ENCODE results near the gene TENT5D.
"Not testable (repeated sequence)": the region's sequence is repeated elsewhere in the genome, so short reads cannot be mapped to it uniquely, and the experiment has no call there.

Gene TENT5D

GRCh38 chrX:80420147-80420546 lies at the start of gene TENT5D:
Gene TENT5D, plus strand, starts transcription at chrX:80420447. Its CDS starts 22,093 bp downstream, at chrX:80442540.
- no peak for DNase-seq (ENCODE audit: extremely low read depth, low read depth)
- TF ChIP-seq, protein P1, sequence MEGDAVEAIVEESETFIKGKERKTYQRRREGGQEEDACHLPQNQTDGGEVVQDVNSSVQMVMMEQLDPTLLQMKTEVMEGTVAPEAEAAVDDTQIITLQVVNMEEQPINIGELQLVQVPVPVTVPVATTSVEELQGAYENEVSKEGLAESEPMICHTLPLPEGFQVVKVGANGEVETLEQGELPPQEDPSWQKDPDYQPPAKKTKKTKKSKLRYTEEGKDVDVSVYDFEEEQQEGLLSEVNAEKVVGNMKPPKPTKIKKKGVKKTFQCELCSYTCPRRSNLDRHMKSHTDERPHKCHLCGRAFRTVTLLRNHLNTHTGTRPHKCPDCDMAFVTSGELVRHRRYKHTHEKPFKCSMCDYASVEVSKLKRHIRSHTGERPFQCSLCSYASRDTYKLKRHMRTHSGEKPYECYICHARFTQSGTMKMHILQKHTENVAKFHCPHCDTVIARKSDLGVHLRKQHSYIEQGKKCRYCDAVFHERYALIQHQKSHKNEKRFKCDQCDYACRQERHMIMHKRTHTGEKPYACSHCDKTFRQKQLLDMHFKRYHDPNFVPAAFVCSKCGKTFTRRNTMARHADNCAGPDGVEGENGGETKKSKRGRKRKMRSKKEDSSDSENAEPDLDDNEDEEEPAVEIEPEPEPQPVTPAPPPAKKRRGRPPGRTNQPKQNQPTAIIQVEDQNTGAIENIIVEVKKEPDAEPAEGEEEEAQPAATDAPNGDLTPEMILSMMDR (IDR thresholded peaks at IDR 0.05; ENCODE audit: low read depth, low read length), result no peak

DNA sequence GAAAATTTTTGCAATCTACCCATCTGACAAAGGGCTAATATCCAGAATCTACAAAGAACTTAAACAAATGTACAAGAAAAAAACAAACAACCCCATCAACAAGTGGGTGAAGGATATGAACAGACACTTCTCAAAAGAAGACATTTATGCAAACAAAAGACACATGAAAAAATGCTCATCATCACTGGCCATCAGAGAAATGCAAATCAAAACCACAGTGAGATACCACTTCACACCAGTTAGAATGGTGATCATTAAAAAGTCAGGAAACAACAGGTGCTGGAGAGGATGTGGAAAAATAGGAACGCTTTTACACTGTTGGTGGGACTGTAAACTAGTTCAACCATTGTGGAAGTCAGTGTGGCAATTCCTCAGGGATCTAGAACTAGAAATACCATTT lies 34.6 kb upstream of the TENT5D start:
- DNase-seq (ENCODE audit: extremely low read depth, low read depth), result not testable (repeated sequence)

GRCh38 chrX:80388206-80388605 lies 32.0 kb upstream of the TENT5D start:
- TF ChIP-seq, protein P1 (IDR thresholded peaks at IDR 0.05; ENCODE audit: low read depth, low read length), result no peak
- DNase-seq (ENCODE audit: extremely low read depth, low read depth), result no peak

- TF ChIP-seq, protein P1 (IDR thresholded peaks at IDR 0.05; ENCODE audit: low read depth, low read length), result no peak
- no peak for DNase-seq (ENCODE audit: extremely low read depth, low read depth)
These were observed 8.2 kb upstream of the TENT5D start for GRCh38 chrX:80412042-80412441.

DNA sequence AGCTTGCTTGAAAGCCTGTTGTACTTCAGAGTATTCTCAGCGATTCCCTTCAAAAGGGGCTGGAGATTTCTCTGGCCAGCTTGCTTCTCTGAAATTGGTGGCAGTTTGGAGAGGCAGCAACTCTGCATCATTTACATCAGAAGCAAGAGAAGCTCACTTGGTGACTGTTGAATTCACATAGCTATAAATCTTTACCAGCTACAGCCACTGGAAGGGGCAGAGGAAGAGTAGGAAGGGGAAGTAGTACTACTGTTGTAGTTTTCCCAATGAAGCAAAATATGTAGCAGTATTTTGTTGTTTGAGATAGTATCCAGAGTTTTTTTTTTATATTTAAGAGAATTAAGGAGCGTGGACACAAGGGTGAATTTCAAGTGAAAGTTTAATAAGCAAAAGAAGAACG lies 2.8 kb downstream of the TENT5D start:
- no peak for DNase-seq (ENCODE audit: extremely low read depth, low read depth)
- TF ChIP-seq, protein P1 (IDR thresholded peaks at IDR 0.05; ENCODE audit: low read depth, low read length), result no peak

DNA sequence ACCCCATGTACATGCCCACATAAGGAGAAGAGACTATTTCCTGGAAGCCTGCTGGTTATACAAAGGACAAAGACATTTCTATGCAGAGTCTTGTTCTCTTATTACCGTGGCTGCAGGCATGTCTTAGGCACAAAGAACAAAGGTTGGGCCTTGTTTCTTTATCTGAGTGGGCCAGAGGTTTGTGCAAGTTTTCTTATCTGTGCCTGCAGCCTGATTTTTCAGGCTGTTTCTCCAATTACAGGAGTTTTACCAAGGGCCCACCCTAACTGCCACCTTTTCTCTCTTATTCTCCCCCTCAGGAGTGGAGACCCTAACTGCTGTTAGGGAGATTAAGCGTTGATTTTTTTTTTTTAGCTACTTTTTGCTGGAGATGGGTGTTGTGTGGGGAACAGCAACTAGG lies 3.5 kb downstream of the TENT5D start:
- TF ChIP-seq, protein P1 (IDR thresholded peaks at IDR 0.05; ENCODE audit: low read depth, low read length), result no peak
- no peak for DNase-seq (ENCODE audit: extremely low read depth, low read depth)

DNA sequence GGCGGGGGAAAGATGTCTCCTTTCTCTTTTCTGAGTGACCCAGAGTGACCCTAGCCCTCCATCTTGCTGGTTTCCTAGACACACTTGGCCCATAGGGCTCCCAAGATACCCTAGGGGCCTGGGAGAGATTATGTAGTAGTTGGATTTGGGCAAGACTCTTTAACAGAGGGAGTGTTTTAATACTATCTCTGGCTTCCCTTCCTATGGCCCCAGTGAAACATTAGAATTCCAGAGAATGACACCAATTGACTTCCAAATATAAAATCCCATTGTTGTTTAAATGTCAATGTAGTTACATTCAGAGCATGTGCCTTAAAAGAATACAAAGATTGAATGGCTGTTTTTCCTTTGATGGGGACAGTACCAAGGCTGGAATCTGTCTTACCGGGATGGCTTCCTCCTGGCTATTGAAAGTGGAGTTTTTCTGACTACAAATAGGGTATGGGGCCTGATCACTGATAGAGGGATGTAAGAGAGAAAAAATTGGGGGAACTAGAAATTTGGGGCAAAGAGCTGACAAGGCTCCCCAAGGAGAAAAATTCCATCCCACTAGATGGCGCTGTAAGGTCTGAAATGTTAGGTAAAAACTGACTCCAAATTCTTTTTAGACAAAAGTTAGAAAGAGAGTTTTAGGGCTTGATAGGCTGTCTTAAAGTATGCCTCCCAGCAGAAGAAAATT lies 10.7 kb downstream of the TENT5D start:
- no peak for DNase-seq (ENCODE audit: extremely low read depth, low read depth)

More for the DNA sequence above, 10.7 kb downstream of the TENT5D start:
- TF ChIP-seq, protein P1 (IDR thresholded peaks at IDR 0.05; ENCODE audit: low read depth, low read length), result no peak; the same call in none of the 2 replicates

Data from AG09319 (cell line).